Stimulated activated CD8-positive, alpha-beta memory T cell treated with anti-CD3 and anti-CD28 coated beads, Interleukin-4, amount 100 ng/mL, for 4 hours (primary cell): ENCODE results near the gene RPRD1A.
"Not testable (repeated sequence)": the region's sequence is repeated elsewhere in the genome, so short reads cannot be mapped to it uniquely, and the experiment has no call there.

Experiments used
- DNase-seq, 2 donors: peaks; one replicate each; pipeline ENCODE4 v3.0.0-alpha.2; 2020; ENCODE audit warnings: low read depth in 2 of 2, low spot score in 1 of 2

Gene RPRD1A

DNA sequence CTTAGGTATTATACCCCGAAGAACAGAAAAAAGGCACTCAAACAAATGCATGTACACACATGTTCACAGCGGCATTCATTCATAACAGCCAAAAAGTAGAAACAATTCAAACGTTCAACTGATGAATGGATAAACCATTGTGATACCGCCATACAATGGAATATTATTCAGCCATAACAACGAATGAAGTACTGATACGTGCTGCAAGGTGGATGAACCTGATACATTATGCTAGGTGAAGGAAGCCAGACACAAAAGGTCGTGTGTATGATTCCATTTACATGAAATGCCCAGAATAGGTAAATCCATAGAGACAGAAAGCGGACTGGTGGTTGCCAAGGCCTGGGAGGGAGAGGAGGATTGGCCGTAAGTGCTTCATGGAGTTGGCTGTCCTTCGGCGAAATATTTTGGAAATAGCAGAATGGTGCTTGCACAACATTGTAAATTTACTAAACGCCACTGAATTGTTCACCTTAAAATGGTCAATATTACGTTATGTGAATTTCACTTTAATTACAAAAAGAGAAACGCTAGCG is 95.6 kb downstream of the RPRD1A start:
- no peak for DNase-seq

DNA sequence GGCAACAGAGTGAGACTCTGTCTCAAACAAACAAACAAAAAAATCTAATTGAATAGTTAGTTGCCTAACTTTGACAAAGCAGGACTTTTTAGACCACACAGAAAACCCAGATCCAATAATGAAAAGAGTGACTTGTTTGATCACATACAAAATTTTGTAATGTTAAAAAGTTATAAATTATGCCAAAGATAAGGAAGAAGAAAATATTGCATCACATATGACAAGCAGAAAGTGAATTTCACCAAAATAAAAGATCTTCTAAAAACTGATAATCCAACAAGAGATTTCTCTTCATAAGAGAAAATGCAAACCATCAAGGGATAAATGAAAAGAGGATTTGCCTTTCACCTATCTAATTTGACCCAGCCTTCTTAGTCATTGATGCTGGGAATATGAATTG is 97.7 kb downstream of the RPRD1A start:
- no peak for DNase-seq

GRCh38 chr18:35968278-35968880 is 99.0 kb downstream of the RPRD1A start:
- no peak for DNase-seq

- not testable (repeated sequence) for DNase-seq
Observed at GRCh38 chr18:35967866-35968265, 99.5 kb downstream of the RPRD1A start.

GRCh38 chr18:35964319-35964718 is 103.0 kb downstream of the RPRD1A start:
- DNase-seq: no peak

- no peak for DNase-seq
Observed at GRCh38 chr18:35962320-35962719, 105.0 kb downstream of the RPRD1A start.

DNA sequence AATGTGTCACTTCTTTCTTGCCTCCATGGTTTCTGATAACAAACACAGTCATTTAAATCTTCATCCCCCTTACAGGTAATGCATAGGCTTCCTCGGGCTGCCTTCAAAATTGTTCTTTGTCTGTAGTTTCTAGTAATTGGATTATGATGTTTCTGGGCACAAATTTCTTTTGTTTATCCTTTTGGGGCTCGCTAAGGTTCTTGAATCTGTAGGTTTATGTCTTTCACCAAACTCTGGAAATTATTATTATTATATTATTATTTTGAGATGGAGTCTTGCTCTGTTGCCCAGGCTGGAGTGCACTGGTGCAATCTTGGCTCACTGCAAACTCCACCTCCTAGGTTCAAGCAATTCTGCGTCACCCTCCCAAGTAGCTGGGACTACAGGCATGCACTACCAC is 111.1 kb downstream of the RPRD1A start:
- DNase-seq: no peak

DNA sequence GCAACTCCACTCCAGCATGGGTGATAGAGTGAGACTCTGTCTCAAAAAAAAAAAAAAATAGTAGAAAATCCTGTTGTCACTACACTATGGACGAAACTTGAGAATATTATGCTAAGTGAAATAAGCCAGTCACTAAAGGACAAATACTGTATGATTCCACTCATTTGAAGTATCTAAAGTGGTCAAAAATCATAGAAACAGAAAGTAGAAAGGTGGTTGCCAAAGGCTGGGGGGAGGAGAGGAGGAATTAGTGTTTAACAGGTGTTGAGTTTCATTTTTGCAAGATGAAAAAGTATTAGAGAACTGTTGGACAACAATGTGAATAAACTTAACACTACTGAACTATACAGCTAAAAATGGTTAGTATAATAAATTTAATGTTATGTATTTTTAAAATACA is 113.7 kb downstream of the RPRD1A start:
- no peak for DNase-seq

DNA sequence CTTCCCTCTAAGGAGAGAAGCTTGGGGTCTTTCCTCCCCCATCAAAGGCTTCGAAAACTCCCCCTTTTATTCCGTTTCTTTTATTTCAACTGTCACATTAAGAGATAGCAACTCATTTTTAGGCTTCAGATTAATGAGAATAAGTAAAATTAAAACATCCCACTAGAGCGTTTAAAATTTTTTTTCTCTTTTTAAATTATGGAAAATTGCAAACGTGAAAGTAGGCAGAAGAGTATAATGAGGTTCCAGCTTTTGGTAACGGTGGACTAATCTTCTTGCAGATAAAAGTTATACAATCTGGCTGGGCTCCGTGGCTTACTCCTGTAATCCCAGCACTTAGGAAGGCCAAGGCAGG is 116.8 kb downstream of the RPRD1A start:
- no peak for DNase-seq

- DNase-seq: peak in 1 of 2 donors; percentile 9
Observed at GRCh38 chr18:35949903-35950627, 117.3 kb downstream of the RPRD1A start.

DNA sequence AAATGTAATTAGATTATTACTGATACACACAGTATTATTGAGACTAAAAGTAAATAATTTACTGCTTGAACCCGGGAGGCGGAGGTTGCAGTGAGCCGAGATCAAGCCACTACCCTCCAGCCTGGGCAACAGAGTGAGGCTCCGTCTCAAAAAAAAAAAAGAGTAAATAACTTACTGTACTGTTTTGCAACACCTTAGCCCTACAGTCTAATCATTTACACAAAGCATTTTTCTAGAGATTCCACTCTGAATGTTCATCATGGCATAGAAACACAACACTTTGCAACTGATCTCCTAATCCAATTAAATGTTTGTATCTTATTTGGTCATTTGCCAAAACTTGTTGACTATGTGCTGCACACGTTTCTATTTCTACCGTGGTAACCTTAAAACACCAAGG is 118.3 kb downstream of the RPRD1A start:
- no peak for DNase-seq

DNA sequence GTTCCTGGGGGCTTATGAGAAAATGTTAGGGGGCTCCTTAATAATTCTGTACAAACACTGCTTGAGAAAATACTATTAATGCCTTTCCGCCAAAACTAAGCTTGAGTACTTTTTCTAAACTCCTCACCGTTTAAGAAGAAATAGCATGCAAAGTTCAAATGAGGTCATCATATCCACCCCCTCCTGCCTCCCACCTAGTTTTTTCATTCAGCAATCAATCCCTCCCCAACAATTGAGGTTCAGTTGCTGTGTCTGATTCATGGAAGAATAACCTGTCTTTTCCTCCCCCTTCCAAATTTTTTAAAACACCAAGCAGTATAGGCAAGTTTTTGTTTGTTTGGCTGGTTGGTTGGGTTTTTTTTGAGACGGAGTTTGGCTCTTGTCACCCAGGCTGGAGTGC is 119.3 kb downstream of the RPRD1A start:
- no peak for DNase-seq

DNA sequence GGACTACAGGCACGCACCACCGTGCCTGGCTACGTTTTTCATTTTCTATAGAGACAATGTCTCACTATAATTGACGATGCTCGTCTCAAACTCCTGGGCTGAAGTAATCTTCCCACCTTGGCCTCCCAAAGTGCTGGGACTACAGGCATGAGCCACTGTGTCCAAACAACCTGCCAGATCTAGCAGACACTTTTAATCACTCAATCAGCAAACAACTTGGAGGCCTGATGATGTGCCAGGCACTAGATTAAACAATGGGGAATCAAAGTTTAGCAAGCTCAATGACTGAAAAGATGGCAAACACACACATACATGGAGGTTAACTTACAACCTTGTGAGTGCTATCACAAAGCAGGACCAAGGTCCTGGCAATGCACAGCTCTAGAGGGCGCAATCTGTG is 124.7 kb downstream of the RPRD1A start:
- DNase-seq: no peak

DNA sequence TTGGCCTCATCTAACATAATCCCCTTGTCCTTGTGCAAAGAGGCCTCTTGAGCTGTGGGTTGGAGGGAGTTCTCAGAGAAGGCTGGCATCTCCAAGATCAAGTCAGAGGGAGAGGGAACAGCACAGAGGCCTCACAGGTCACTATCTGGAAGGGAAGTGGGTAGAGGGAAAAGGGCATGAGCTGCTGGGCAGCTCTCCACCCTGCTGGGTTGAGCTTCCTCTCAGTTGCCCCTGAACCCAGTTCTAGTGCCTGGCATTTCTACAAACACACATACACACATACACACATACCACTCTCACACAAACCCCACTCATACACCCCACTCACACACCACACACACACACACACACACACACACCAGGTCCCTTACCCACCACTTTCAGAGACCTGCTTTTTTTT is 125.2 kb downstream of the RPRD1A start:
- no peak for DNase-seq

DNA sequence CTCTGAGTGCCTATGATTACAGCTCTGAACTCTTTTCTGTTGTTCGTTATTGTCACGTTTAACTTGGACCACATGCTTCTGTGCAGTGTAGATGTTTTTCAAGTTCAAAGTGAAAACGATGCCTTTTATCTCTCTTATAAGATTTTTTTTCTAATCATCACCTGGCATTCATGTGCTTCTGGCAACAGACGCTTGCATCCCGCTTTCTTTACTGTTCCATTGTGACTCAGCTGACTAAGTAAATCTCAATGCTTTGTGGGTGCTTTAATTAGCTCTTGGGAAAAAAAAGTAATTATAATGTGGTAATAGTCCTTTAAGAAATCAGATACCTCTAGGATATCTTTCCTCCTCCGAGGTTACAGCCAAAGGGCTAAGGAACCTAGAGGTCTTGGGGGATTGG is 126.1 kb downstream of the RPRD1A start:
- DNase-seq: no peak
